ENCODE results near the gene DNAH14. TPM values are rescaled to one million over a fixed set of nuclear protein-coding genes. Genes with fewer than 3 reads are reported as not detected.

The DNAH14 gene
- total and polyA plus RNA-seq, 2 of the 13 experiments (the other 11 are each of a cell fraction or from before 2014, with no cell fraction given) = 4.5 to 27.5 TPM

DNA sequence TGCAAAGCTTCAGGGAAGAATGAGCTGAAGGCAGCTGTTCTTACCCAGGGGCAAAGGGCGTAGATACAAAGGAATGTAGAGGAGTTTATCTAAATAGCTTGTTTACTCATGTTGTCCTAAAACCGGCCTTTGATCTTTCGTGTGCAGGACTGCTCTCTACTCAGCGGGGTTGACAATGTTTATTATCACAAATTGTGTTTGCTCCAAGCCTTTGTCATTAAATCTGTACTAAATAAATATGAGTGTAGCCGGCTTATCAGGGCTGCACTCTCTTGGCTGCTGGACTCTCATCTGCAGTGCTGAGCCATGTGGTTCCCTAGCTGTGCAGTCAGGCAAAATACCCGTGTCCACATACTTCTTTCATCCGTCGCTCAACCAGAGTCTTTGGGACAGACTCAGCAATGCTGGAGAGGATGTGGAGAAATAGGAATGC is 299.4 kb downstream of the DNAH14 start (continued):
- TF ChIP-seq PRMT3 (CRISPR knock-in tag; IDR thresholded peaks at IDR 0.05; ENCODE audit: borderline replicate concordance, low read depth) = no peak
- no peak for TF ChIP-seq TAF15 (IDR thresholded peaks at IDR 0.05; ENCODE audit: low read depth, low read length, poor library complexity, severe bottlenecking)
- TF ChIP-seq KDM4B (CRISPR knock-in tag; IDR thresholded peaks at IDR 0.05) = no peak
- peak; percentile 58; the same call in 1 of the 2 replicates for TF ChIP-seq MEIS2 (CRISPR knock-in tag; IDR thresholded peaks at IDR 0.05)
- peak; percentile 53; the same call in 1 of the 2 replicates for TF ChIP-seq ZNF788 (CRISPR knock-in tag; IDR thresholded peaks at IDR 0.05; ENCODE audit: borderline replicate concordance)
- TF ChIP-seq ZNF792 (CRISPR knock-in tag; IDR thresholded peaks at IDR 0.05) = no peak
- TF ChIP-seq, protein P1, sequence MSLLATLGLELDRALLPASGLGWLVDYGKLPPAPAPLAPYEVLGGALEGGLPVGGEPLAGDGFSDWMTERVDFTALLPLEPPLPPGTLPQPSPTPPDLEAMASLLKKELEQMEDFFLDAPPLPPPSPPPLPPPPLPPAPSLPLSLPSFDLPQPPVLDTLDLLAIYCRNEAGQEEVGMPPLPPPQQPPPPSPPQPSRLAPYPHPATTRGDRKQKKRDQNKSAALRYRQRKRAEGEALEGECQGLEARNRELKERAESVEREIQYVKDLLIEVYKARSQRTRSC (CRISPR knock-in tag; IDR thresholded peaks at IDR 0.05; ENCODE audit: low read depth) = no peak
- TF ChIP-seq FOXJ3 (CRISPR knock-in tag; IDR thresholded peaks at IDR 0.05; ENCODE audit: borderline replicate concordance) = peak; percentile 94
- TF ChIP-seq, protein P2, sequence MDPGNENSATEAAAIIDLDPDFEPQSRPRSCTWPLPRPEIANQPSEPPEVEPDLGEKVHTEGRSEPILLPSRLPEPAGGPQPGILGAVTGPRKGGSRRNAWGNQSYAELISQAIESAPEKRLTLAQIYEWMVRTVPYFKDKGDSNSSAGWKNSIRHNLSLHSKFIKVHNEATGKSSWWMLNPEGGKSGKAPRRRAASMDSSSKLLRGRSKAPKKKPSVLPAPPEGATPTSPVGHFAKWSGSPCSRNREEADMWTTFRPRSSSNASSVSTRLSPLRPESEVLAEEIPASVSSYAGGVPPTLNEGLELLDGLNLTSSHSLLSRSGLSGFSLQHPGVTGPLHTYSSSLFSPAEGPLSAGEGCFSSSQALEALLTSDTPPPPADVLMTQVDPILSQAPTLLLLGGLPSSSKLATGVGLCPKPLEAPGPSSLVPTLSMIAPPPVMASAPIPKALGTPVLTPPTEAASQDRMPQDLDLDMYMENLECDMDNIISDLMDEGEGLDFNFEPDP (CRISPR knock-in tag; conservative IDR thresholded peaks at IDR 0.05) = no peak
- TF ChIP-seq, protein P3, sequence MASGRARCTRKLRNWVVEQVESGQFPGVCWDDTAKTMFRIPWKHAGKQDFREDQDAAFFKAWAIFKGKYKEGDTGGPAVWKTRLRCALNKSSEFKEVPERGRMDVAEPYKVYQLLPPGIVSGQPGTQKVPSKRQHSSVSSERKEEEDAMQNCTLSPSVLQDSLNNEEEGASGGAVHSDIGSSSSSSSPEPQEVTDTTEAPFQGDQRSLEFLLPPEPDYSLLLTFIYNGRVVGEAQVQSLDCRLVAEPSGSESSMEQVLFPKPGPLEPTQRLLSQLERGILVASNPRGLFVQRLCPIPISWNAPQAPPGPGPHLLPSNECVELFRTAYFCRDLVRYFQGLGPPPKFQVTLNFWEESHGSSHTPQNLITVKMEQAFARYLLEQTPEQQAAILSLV (CRISPR knock-in tag; IDR thresholded peaks at IDR 0.05; ENCODE audit: borderline replicate concordance) = no peak
- no peak for TF ChIP-seq ZNF430 (CRISPR knock-in tag; IDR thresholded peaks at IDR 0.05)
- TF ChIP-seq ZNF879 (CRISPR knock-in tag; IDR thresholded peaks at IDR 0.05) = no peak
- peak; percentile 86 for TF ChIP-seq ZNF878 (CRISPR knock-in tag; IDR thresholded peaks at IDR 0.05)
- TF ChIP-seq, protein P4, sequence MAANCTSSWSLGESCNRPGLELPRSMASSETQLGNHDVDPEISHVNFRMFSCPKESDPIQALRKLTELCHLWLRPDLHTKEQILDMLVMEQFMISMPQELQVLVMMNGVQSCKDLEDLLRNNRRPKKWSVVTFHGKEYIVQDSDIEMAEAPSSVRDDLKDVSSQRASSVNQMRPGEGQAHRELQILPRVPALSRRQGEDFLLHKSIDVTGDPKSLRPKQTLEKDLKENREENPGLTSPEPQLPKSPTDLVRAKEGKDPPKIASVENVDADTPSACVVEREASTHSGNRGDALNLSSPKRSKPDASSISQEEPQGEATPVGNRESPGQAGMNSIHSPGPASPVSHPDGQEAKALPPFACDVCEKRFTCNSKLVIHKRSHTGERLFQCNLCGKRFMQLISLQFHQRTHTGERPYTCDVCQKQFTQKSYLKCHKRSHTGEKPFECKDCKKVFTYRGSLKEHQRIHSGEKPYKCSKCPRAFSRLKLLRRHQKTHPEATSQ (CRISPR knock-in tag; IDR thresholded peaks at IDR 0.05; ENCODE audit: borderline replicate concordance) = peak; percentile 73; the same call in 1 of the 2 replicates
- TF ChIP-seq NR1H2 (CRISPR knock-in tag; IDR thresholded peaks at IDR 0.05; ENCODE audit: borderline replicate concordance, low read depth) = no peak
- TF ChIP-seq ZNF264 (CRISPR knock-in tag; IDR thresholded peaks at IDR 0.05) = no peak
- no peak for TF ChIP-seq ZNF546 (CRISPR knock-in tag; conservative IDR thresholded peaks at IDR 0.05)
- TF ChIP-seq, protein P5, sequence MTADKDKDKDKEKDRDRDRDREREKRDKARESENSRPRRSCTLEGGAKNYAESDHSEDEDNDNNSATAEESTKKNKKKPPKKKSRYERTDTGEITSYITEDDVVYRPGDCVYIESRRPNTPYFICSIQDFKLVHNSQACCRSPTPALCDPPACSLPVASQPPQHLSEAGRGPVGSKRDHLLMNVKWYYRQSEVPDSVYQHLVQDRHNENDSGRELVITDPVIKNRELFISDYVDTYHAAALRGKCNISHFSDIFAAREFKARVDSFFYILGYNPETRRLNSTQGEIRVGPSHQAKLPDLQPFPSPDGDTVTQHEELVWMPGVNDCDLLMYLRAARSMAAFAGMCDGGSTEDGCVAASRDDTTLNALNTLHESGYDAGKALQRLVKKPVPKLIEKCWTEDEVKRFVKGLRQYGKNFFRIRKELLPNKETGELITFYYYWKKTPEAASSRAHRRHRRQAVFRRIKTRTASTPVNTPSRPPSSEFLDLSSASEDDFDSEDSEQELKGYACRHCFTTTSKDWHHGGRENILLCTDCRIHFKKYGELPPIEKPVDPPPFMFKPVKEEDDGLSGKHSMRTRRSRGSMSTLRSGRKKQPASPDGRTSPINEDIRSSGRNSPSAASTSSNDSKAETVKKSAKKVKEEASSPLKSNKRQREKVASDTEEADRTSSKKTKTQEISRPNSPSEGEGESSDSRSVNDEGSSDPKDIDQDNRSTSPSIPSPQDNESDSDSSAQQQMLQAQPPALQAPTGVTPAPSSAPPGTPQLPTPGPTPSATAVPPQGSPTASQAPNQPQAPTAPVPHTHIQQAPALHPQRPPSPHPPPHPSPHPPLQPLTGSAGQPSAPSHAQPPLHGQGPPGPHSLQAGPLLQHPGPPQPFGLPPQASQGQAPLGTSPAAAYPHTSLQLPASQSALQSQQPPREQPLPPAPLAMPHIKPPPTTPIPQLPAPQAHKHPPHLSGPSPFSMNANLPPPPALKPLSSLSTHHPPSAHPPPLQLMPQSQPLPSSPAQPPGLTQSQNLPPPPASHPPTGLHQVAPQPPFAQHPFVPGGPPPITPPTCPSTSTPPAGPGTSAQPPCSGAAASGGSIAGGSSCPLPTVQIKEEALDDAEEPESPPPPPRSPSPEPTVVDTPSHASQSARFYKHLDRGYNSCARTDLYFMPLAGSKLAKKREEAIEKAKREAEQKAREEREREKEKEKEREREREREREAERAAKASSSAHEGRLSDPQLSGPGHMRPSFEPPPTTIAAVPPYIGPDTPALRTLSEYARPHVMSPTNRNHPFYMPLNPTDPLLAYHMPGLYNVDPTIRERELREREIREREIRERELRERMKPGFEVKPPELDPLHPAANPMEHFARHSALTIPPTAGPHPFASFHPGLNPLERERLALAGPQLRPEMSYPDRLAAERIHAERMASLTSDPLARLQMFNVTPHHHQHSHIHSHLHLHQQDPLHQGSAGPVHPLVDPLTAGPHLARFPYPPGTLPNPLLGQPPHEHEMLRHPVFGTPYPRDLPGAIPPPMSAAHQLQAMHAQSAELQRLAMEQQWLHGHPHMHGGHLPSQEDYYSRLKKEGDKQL (CRISPR knock-in tag; IDR thresholded peaks at IDR 0.05; ENCODE audit: low read depth) = peak; percentile 97
- peak; percentile 83 for TF ChIP-seq ZMYM4 (CRISPR knock-in tag; IDR thresholded peaks at IDR 0.05)
